HG03196 (cell line): ENCODE results near the gene OR52N4.
"Not testable (repeated sequence)": the region's sequence is repeated elsewhere in the genome, so short reads cannot be mapped to it uniquely, and the experiment has no call there.

Experiments used
- ATAC-seq: cut with Tn5 transposase; IDR thresholded peaks from one replicate; pipeline ENCODE4 v1.9.1; 2021; ENCODE audit not compliant: unreplicated experiment

Gene OR52N4

GRCh38 chr11:5753943-5754342, at the start of gene OR52N4:
TSS of gene OR52N4 (plus strand) at chr11:5754243. CDS start at chr11:5754741, 498 bp downstream.
- ATAC-seq = no peak

GRCh38 chr11:5705688-5706087, 48.4 kb upstream of the OR52N4 start:
- no peak for ATAC-seq

GRCh38 chr11:5712507-5712906, 41.5 kb upstream of the OR52N4 start:
- ATAC-seq = peak; percentile 55

- no peak for ATAC-seq
Measured at GRCh38 chr11:5713695-5714094, 40.3 kb upstream of the OR52N4 start.

- not testable (repeated sequence) for ATAC-seq
Measured at GRCh38 chr11:5716518-5716917, 37.5 kb upstream of the OR52N4 start.

GRCh38 chr11:5719703-5720495, 34.1 kb upstream of the OR52N4 start:
- ATAC-seq = no peak

GRCh38 chr11:5722622-5723021, 31.4 kb upstream of the OR52N4 start:
- no peak for ATAC-seq

GRCh38 chr11:5726351-5726750, 27.7 kb upstream of the OR52N4 start:
- ATAC-seq = no peak

- ATAC-seq = no peak
Measured at GRCh38 chr11:5727691-5728090, 26.4 kb upstream of the OR52N4 start.

- ATAC-seq = no peak
Measured at GRCh38 chr11:5736396-5736795, 17.6 kb upstream of the OR52N4 start, which contains the start of gene OR56B1. TSS of gene OR56B1 (plus strand) at chr11:5736448. CDS start at chr11:5736517, 69 bp downstream.

GRCh38 chr11:5737091-5737490, 17.0 kb upstream of the OR52N4 start:
- ATAC-seq = no peak

- no peak for ATAC-seq
Measured at GRCh38 chr11:5737670-5738392, 16.2 kb upstream of the OR52N4 start.

- no peak for ATAC-seq
Measured at GRCh38 chr11:5738431-5738830, 15.6 kb upstream of the OR52N4 start.

GRCh38 chr11:5746614-5747013, 7.4 kb upstream of the OR52N4 start:
- ATAC-seq = no peak

- no peak for ATAC-seq
Measured at GRCh38 chr11:5749836-5750235, 4.2 kb upstream of the OR52N4 start.

GRCh38 chr11:5767056-5767455, 13.0 kb downstream of the OR52N4 start:
- no peak for ATAC-seq

GRCh38 chr11:5783255-5783654, 29.2 kb downstream of the OR52N4 start, which contains the start of gene OR52N5:
TSS of gene OR52N5 (minus strand) at chr11:5783355. CDS start at chr11:5778634, 4,721 bp downstream.
- ATAC-seq = no peak

GRCh38 chr11:5791165-5791564, 37.1 kb downstream of the OR52N4 start, which contains the start of gene OR52N1:
TSS of gene OR52N1 (minus strand) at chr11:5791265. CDS start at chr11:5788816, 2,449 bp downstream.
- ATAC-seq = no peak

GRCh38 chr11:5796541-5796940, 42.5 kb downstream of the OR52N4 start:
- ATAC-seq = no peak

- no peak for ATAC-seq
Measured at GRCh38 chr11:5803982-5804381, 49.9 kb downstream of the OR52N4 start.
